B cell (primary cell): Measurements from ENCODE around the gene SKAP1. TPM values are rescaled to one million over a fixed set of nuclear protein-coding genes. Genes with fewer than 3 reads are reported as not detected.

Source experiments
- ATAC-seq: fragments of 200-7000 bp; cut with Tn5 transposase; one replicate; pipeline ENCODE4 v1.10.0; 2021; ENCODE audit warnings: low read depth, mild to moderate bottlenecking, moderate number of reproducible peaks, moderate library complexity
- CTCF ChIA-PET: fragments of 350-600 bp; sonication (Branson Sonifier 250); formaldehyde crosslinking; loops from one replicate; lab custom pipeline; 2021; ENCODE audit warnings: antibody characterized with exemption, inconsistent platforms; lab: Charles Lee
- POLR2A ChIA-PET: fragments of 350-600 bp; sonication (Branson Sonifier 250); formaldehyde crosslinking; loops from one replicate; lab custom pipeline; 2021; ENCODE audit warnings: antibody characterized with exemption; lab: Charles Lee
- DNase-seq: peaks from one replicate; pipeline ENCODE4 v3.0.0; 2013
- H2AFZ ChIP-seq: 2 replicates; pipeline ENCODE4 v1.6.1; 2012; ENCODE audit warnings: mild to moderate bottlenecking, low read depth, low read length; ENCODE audit not compliant: insufficient read depth, poor library complexity, severe bottlenecking
- H3K27ac ChIP-seq, 2 donors: 1 replicate in 1 of 2; 2 replicates in 1 of 2; pipeline ENCODE4 v1.5.1; 2012 to 2013; ENCODE audit warnings: low read length in 2 of 2, mild to moderate bottlenecking in 2 of 2, moderate library complexity in 1 of 2
- H3K27me3 ChIP-seq, 4 experiments: fragments of 200-600 bp in 1 of 4; sonication (generic) in 1 of 4; replicated peaks in 1 of 4; 1 replicate in 2 of 4; 2 replicates in 2 of 4; pipeline versions ENCODE4 v1.6.1 to v1.7.0; 2013 to 2016; ENCODE audit warnings: low read length in 3 of 4, mild to moderate bottlenecking in 2 of 4, mixed read lengths in 1 of 4, moderate library complexity in 1 of 4; ENCODE audit not compliant: insufficient read depth in 4 of 4, control insufficient read depth in 3 of 4; ENCODE audit errors: control extremely low read depth in 1 of 4
- H3K36me3 ChIP-seq, 2 experiments: replicated peaks in 1 of 2; 1 replicate in 1 of 2; 2 replicates in 1 of 2; pipeline versions ENCODE4 v1.6.1 to v1.7.1; 2013; ENCODE audit warnings: low read length in 1 of 2; ENCODE audit not compliant: insufficient read depth in 2 of 2, control insufficient read depth in 1 of 2; ENCODE audit errors: control extremely low read depth in 1 of 2, extremely low read depth in 1 of 2
- H3K4me1 ChIP-seq, 2 donors: fragments of 200-600 bp in 1 of 2; sonication (generic) in 1 of 2; 1 replicate in 1 of 2; 2 replicates in 1 of 2; pipeline versions ENCODE4 v1.5.1 to v1.6.1; 2013 to 2017; ENCODE audit warnings: low read length in 2 of 2; ENCODE audit not compliant: control insufficient read depth in 2 of 2, insufficient read depth in 2 of 2
- H3K4me2 ChIP-seq: replicated peaks from 2 replicates; pipeline ENCODE3; 2012; ENCODE audit warnings: mild to moderate bottlenecking, low read depth, low read length; ENCODE audit not compliant: poor library complexity, severe bottlenecking
- H3K4me3 ChIP-seq, 5 experiments: fragments of 200-600 bp in 1 of 5; sonication (generic) in 1 of 5; 1 replicate in 3 of 5; 2 replicates in 2 of 5; pipeline versions ENCODE4 v1.5.1 to v1.7.0; 2011 to 2016; ENCODE audit warnings: low read length in 4 of 5, mild to moderate bottlenecking in 4 of 5, low read depth in 2 of 5, control low read depth in 1 of 5, moderate library complexity in 1 of 5; ENCODE audit not compliant: insufficient read depth in 1 of 5; ENCODE audit errors: control extremely low read depth in 1 of 5, extremely low read depth in 1 of 5
- H3K79me2 ChIP-seq: fragments of 200-600 bp; sonication (generic); one replicate; pipeline ENCODE4 v1.6.0; 2016; ENCODE audit warnings: low read length; ENCODE audit not compliant: control insufficient read depth, insufficient read depth
- H3K9ac ChIP-seq: fragments of 200-600 bp; sonication (generic); 2 replicates; pipeline ENCODE4 v1.6.1; 2017; ENCODE audit warnings: mild to moderate bottlenecking, low read length, moderate library complexity
- H3K9me3 ChIP-seq, 3 donors: one replicate each; pipeline versions ENCODE4 v1.6.1 to v1.7.1; 2013; ENCODE audit warnings: low read length in 2 of 3; ENCODE audit not compliant: control insufficient read depth in 2 of 3, insufficient read depth in 1 of 3; ENCODE audit errors: control extremely low read depth in 1 of 3
- H4K20me1 ChIP-seq: 2 replicates; pipeline ENCODE4 v1.6.0; 2012; ENCODE audit warnings: mild to moderate bottlenecking, low read length; ENCODE audit not compliant: insufficient read depth, control insufficient read depth, poor library complexity, severe bottlenecking
- H3K27ac Mint-ChIP-seq: one replicate; pipeline ENCODE4 v1.8.0; 2021; ENCODE audit warnings: mixed read lengths
- H3K27me3 Mint-ChIP-seq: one replicate; pipeline ENCODE4 v1.8.0; 2021; ENCODE audit warnings: mixed read lengths
- H3K4me1 Mint-ChIP-seq: one replicate; pipeline ENCODE4 v1.8.0; 2021; ENCODE audit warnings: mixed read lengths
- H3K4me3 Mint-ChIP-seq: one replicate; pipeline ENCODE4 v1.8.0; 2021; ENCODE audit warnings: mixed read lengths
- H3K9me3 Mint-ChIP-seq: one replicate; pipeline ENCODE4 v1.8.0; 2022; ENCODE audit warnings: mixed read lengths; ENCODE audit not compliant: insufficient read depth
- CTCF ChIP-seq: fragments of 200-600 bp; IDR thresholded peaks from one replicate; pipeline ENCODE4 v1.8.0; 2022; ENCODE audit warnings: antibody characterized with exemption, mild to moderate bottlenecking
- EZH2 ChIP-seq: IDR thresholded peaks from 2 replicates; pipeline ENCODE4 v1.6.1; 2012; ENCODE audit warnings: borderline replicate concordance, low read depth, mild to moderate bottlenecking, moderate library complexity, low read length; ENCODE audit not compliant: insufficient read depth, poor library complexity, severe bottlenecking
- WGBS: methylation state at CpG from one replicate; pipeline ENCODE4 v1.1.5; 2013; ENCODE audit warnings: missing lambda C conversion rate; ENCODE audit not compliant: insufficient coverage; 5-methylcytosine and 5-hydroxymethylcytosine counted together
- intact Hi-C: fragments of 100-400 bp; cut with micrococcal nuclease; formaldehyde crosslinking; loops from one replicate; pipeline ENCODE4 v1.10.0; 2022
- polyA plus RNA-seq: library from polyadenylated mRNA; depleted of rRNA; stranded (reverse); fragments of >200 nt; gene quantifications from 2 replicates; pipeline ENCODE4 v1.2.3, GENCODE V29; 2012
- total RNA-seq, 2 donors: library from RNA; stranded (reverse); fragments of 120-200 nt in 1 of 2; gene quantifications; 1 replicate in 1 of 2; 2 replicates in 1 of 2; pipeline versions ENCODE4 v1.2.3 to v1.2.4, GENCODE V29; 2013 to 2022

SKAP1 gene
- total and polyA plus RNA-seq, 2 donors (not counting 1 experiment from before 2014, with no cell fraction given), result 33.1 to 37.3 TPM

- ChIA-PET POLR2A (no interaction called here), CTCF (no interaction called here)
- H3K36me3 ChIP-seq, result no peaks in the 10 kb centered on the region
- no peaks in the 10 kb centered on the region for H3K9me3 ChIP-seq
- H3K27ac Mint-ChIP-seq, result no peak overlapping the region
- H3K9ac ChIP-seq, result no peak overlapping the region
- WGBS, result 100% methylated on average over 2 of the region's 2 CpGs
- no peaks in the 10 kb centered on the region for H3K4me1 ChIP-seq
- no peaks in the 10 kb centered on the region for H3K9me3 Mint-ChIP-seq
- H3K27me3 ChIP-seq, result no peaks in the 10 kb centered on the region
- no peak overlapping the region for H3K4me3 ChIP-seq
- no peak overlapping the region for H3K27ac ChIP-seq
- intact Hi-C loops, result no loop called here
- no peaks in the 10 kb centered on the region for H3K79me2 ChIP-seq
- no peak for ATAC-seq
- H3K4me2 ChIP-seq, result no peak overlapping the region
- no peaks in the 10 kb centered on the region for H3K27me3 Mint-ChIP-seq
- TF ChIP-seq CTCF, result no peak
- no peak for TF ChIP-seq EZH2
- no peaks in the 10 kb centered on the region for H4K20me1 ChIP-seq
- H2AFZ ChIP-seq, result no peak overlapping the region
- DNase-seq, result no peak
- peaks cover 8% of the 10 kb centered on the region for H3K4me1 Mint-ChIP-seq
- no peak overlapping the region for H3K4me3 Mint-ChIP-seq
Measured at GRCh38 chr17:48202959-48203358, 227.1 kb downstream of the SKAP1 start.

GRCh38 chr17:48198950-48199541 lies 231.0 kb downstream of the SKAP1 start:
- peaks cover under 1% of the 10 kb centered on the region for H3K27me3 Mint-ChIP-seq
- TF ChIP-seq CTCF (no peak), EZH2 (no peak)
- H4K20me1 ChIP-seq, result no peaks in the 10 kb centered on the region
- no peaks in the 10 kb centered on the region for H3K9me3 ChIP-seq
- no peak overlapping the region for H2AFZ ChIP-seq
- POLR2A ChIA-PET, result no interaction called here
- DNase-seq (no peak), ATAC-seq (no peak)
- no peak overlapping the region for H3K4me3 ChIP-seq
- no peaks in the 10 kb centered on the region for H3K27me3 ChIP-seq
- 20% methylated on average over 1 of the region's 6 CpGs for WGBS
- CTCF ChIA-PET, result interaction anchor here (0.6 to 0.7 kb wide), 2 partner anchors 10 to 140 kb away, joined by 3 to 4 read pairs; no protein-coding TSS in a partner anchor
- H3K27ac ChIP-seq, result no peak overlapping the region
- H3K36me3 ChIP-seq, result peaks cover 0 to 4% of the 10 kb centered on the region in 2 experiments
- no peaks in the 10 kb centered on the region for H3K79me2 ChIP-seq
- H3K27ac Mint-ChIP-seq, result no peak overlapping the region
- H3K4me1 Mint-ChIP-seq, result peaks cover 8% of the 10 kb centered on the region
- no peaks in the 10 kb centered on the region for H3K4me1 ChIP-seq
- intact Hi-C loops, result no loop called here
- H3K4me3 Mint-ChIP-seq, result no peak overlapping the region
- no peaks in the 10 kb centered on the region for H3K9me3 Mint-ChIP-seq
- H3K9ac ChIP-seq, result no peak overlapping the region
- H3K4me2 ChIP-seq, result no peak overlapping the region
